GM10266 (cell line): ENCODE data around the gene ZBTB7A.
"Not testable (repeated sequence)": the region's sequence is repeated elsewhere in the genome, so short reads cannot be mapped to it uniquely, and the experiment has no call there.

ENCODE experiments used
- DNase-seq: peaks from one replicate; pipeline ENCODE4 v3.0.0; 2012; ENCODE audit errors: extremely low spot score
- CTCF ChIP-seq: IDR thresholded peaks from 2 replicates; pipeline ENCODE4 v1.5.1; 2012; ENCODE audit warnings: mild to moderate bottlenecking, low read depth; ENCODE audit not compliant: control insufficient read depth, insufficient read depth; ENCODE audit errors: missing control alignments

ZBTB7A gene

GRCh38 chr19:4013886-4014540, 52.7 kb downstream of the ZBTB7A start:
- DNase-seq, result no peak
- TF ChIP-seq CTCF, result no peak

GRCh38 chr19:4012975-4013634, 53.6 kb downstream of the ZBTB7A start:
- no peak for TF ChIP-seq CTCF
- no peak for DNase-seq

GRCh38 chr19:4012092-4012974, 54.4 kb downstream of the ZBTB7A start:
- no peak for DNase-seq
- no peak for TF ChIP-seq CTCF

GRCh38 chr19:4011430-4011829, 55.3 kb downstream of the ZBTB7A start:
- DNase-seq, result not testable (repeated sequence)

GRCh38 chr19:4010808-4011110, 55.9 kb downstream of the ZBTB7A start:
- no peak for TF ChIP-seq CTCF
- DNase-seq, result no peak

GRCh38 chr19:4009990-4010807, 56.5 kb downstream of the ZBTB7A start:
- no peak for TF ChIP-seq CTCF
- DNase-seq, result no peak

GRCh38 chr19:4007836-4008539, 58.7 kb downstream of the ZBTB7A start:
- no peak for DNase-seq
- TF ChIP-seq CTCF, result no peak
